BJ (cell line): ENCODE measurements around the gene NELL1. TPM values are rescaled to one million over a fixed set of nuclear protein-coding genes. Genes with fewer than 3 reads are reported as not detected.

ENCODE experiments used
- CTCF ChIA-PET: fragments of 350-600 bp; formaldehyde crosslinking; extraction: SDS; loops from one replicate; lab custom pipeline; 2021; ENCODE audit warnings: antibody characterized with exemption, inconsistent platforms; lab: Yijun Ruan, JAX
- POLR2A ChIA-PET: fragments of 300-600 bp; sonication (Branson Sonifier 250); formaldehyde crosslinking; extraction: SDS; loops from one replicate; lab custom pipeline; 2021; ENCODE audit warnings: antibody characterized with exemption; lab: Charles Lee
- DNase-seq: peaks from one replicate; pipeline ENCODE4 v3.0.0-alpha.2; 2011; ENCODE audit warnings: low read depth
- H3K27me3 ChIP-seq: 2 replicates; pipeline ENCODE4 v1.6.0; 2011; ENCODE audit warnings: low read length; ENCODE audit not compliant: control insufficient read depth, insufficient read depth
- H3K36me3 ChIP-seq: 2 replicates; pipeline ENCODE4 v1.5.1; 2011; ENCODE audit warnings: low read length; ENCODE audit not compliant: control insufficient read depth, insufficient read depth
- H3K4me3 ChIP-seq: 2 replicates; pipeline ENCODE4 v1.5.1; 2011; ENCODE audit warnings: low read depth, mild to moderate bottlenecking, control low read depth, low read length
- polyA plus RNA-seq: library from polyadenylated mRNA; depleted of rRNA; stranded (reverse); fragments of >200 nt; gene quantifications from 2 replicates; pipeline ENCODE4 v1.2.3, GENCODE V29; 2011
- TF ChIP-seq, protein P1 (sequence below): IDR thresholded peaks from 2 replicates; pipeline ENCODE4 v1.5.1; 2011; ENCODE audit warnings: low read depth, mild to moderate bottlenecking, control low read depth, inconsistent platforms, low read length, moderate library complexity; ENCODE audit not compliant: insufficient read depth

The NELL1 gene
- polyA plus RNA-seq, 1 experiment: not detected

DNA sequence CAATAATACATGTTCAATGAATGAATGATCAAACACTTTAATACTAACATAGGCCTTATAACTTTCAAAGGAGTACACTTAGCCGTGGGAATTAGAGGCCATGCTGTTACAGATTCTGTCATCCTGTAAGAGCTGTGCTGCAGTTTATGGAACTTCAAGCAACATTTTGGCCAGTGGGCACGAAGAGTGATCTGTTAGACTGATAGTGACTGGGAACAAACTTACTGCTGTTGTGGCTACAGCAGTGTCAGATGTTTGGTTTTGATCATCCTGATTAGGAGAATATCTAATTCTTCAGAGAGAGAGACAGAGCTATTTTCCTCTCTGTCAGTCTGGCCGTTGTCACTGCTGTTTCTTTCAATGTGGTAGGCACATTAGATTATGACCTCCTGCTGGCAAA, 348.9 kb downstream of the NELL1 start:
- Histone ChIP-seq H3K27me3 (no peaks in the 10 kb centered on the region), H3K4me3 (no peak overlapping the region), H3K36me3 (no peaks in the 10 kb centered on the region)
- DNase-seq: no peak
- ChIA-PET POLR2A (no interaction called here), CTCF (interaction anchor here (1.0 kb wide), 1 partner anchor 10 kb away, joined by 3 read pairs; no protein-coding TSS in a partner anchor)
- TF ChIP-seq, protein P1, sequence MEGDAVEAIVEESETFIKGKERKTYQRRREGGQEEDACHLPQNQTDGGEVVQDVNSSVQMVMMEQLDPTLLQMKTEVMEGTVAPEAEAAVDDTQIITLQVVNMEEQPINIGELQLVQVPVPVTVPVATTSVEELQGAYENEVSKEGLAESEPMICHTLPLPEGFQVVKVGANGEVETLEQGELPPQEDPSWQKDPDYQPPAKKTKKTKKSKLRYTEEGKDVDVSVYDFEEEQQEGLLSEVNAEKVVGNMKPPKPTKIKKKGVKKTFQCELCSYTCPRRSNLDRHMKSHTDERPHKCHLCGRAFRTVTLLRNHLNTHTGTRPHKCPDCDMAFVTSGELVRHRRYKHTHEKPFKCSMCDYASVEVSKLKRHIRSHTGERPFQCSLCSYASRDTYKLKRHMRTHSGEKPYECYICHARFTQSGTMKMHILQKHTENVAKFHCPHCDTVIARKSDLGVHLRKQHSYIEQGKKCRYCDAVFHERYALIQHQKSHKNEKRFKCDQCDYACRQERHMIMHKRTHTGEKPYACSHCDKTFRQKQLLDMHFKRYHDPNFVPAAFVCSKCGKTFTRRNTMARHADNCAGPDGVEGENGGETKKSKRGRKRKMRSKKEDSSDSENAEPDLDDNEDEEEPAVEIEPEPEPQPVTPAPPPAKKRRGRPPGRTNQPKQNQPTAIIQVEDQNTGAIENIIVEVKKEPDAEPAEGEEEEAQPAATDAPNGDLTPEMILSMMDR: no peak

DNA sequence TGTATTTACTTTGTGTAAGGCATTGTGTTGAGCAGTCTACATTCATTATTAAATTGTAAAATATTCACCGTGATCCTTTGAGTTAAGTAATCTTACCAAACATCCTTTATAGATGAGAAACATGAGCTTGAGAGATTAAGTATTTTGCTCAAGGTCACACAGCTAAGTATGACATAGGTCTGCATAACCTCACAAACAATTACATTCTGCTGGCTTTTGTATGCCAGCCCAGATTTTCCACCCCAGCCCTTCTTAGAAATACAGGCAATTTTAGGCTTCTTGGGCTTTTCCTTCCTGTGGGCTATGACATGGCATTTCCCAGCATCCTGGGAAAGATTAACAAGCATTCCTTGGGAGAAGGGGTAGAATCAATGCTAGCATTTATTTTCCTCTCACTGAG, 357.3 kb downstream of the NELL1 start:
- Histone ChIP-seq H3K4me3 (no peak overlapping the region), H3K36me3 (no peaks in the 10 kb centered on the region), H3K27me3 (no peaks in the 10 kb centered on the region)
- CTCF ChIA-PET: no interaction called here
- TF ChIP-seq, protein P1: no peak
- DNase-seq: no peak
- POLR2A ChIA-PET: no interaction called here

DNA sequence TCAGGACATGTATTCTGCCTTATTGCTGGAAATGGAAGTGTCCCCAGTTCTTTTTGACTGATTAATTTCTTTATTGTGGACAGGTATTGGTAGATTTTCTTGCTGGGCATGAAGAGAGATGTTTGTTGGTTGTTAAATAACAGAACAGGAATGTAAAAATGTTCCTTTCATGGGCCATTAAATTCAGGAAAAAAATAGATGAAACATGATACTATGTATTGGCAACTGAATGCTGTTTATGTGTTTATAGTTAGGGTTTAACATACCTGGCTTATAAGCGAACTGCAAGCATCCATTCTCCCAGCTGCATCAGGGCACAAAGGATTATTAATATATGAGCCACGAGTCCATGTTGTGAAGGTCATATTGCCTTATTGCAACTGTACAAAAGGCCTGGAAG, 368.5 kb downstream of the NELL1 start:
- ChIA-PET POLR2A (no interaction called here), CTCF (no interaction called here)
- TF ChIP-seq, protein P1: no peak
- DNase-seq: no peak
- Histone ChIP-seq H3K36me3 (no peaks in the 10 kb centered on the region), H3K27me3 (no peaks in the 10 kb centered on the region), H3K4me3 (no peak overlapping the region)

DNA sequence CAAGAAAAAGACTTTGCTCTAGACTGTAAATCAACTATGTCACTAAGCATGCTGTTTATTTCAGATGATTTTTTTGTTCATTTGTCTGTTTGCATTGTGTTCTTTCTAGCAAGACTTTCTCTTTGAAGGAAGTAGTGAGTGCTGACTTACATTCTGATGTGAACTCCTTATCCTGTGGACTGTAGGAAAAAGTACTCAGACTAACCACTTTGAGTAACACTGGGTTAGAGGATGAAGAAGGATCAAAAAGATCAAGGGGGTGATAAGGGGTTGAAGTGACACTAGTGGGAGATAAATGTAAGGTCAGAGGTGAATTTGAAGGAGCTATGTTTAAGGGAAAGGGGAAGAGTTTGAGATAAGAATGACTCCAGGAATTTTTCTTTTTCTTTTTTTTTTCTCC, 369.4 kb downstream of the NELL1 start:
- Histone ChIP-seq H3K36me3 (no peaks in the 10 kb centered on the region), H3K27me3 (no peaks in the 10 kb centered on the region), H3K4me3 (no peak overlapping the region)
- TF ChIP-seq, protein P1: no peak
- CTCF ChIA-PET: no interaction called here
- POLR2A ChIA-PET: no interaction called here
- no peak for DNase-seq

DNA sequence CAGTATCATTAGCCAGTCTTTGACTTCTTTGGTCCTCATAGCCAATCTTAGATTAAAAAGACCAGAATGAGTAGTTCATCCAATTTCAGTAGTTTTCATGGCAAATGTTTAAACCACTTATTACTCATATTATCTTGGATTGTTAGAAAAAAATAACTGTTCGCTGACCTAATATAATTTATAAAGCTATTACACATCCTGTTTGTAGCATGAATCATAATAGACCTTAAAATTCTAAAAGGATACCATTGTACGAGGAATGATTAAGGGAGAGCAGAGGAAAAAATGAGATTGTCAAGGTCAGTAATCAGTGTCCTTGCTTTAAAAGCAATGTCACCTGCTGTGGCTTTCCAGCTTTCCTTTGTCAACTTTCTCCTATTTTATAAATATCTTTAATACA, 371.2 kb downstream of the NELL1 start:
- no peaks in the 10 kb centered on the region for H3K36me3 ChIP-seq
- H3K27me3 ChIP-seq: no peaks in the 10 kb centered on the region
- no peak for DNase-seq
- POLR2A ChIA-PET: no interaction called here
- CTCF ChIA-PET: no interaction called here
- TF ChIP-seq, protein P1: no peak
- H3K4me3 ChIP-seq: no peak overlapping the region
